A673 (cell line): ENCODE data around the gene CCDC73.

ENCODE experiments used
- CTCF ChIP-seq: fragments of 300-800, 200-600 bp; sonication (generic); conservative IDR thresholded peaks from 2 replicates; pipeline ENCODE4 v1.5.1; 2017; ENCODE audit warnings: low read depth, mild to moderate bottlenecking, antibody characterized with exemption, low read length, moderate library complexity, mixed read lengths
- EZH2 ChIP-seq: fragments of 200-600 bp; sonication (generic); IDR thresholded peaks from 2 replicates; pipeline ENCODE4 v1.6.1; 2017; ENCODE audit warnings: borderline replicate concordance, low read depth, mild to moderate bottlenecking, mixed read lengths, antibody characterized with exemption, low read length; ENCODE audit not compliant: poor library complexity, severe bottlenecking

GRCh38 chr11:32820497-32820896, 26.0 kb upstream of the CCDC73 start:
- TF ChIP-seq CTCF, result no peak
- TF ChIP-seq EZH2, result no peak
